ENCODE data around the gene SEPHS1.

DNA sequence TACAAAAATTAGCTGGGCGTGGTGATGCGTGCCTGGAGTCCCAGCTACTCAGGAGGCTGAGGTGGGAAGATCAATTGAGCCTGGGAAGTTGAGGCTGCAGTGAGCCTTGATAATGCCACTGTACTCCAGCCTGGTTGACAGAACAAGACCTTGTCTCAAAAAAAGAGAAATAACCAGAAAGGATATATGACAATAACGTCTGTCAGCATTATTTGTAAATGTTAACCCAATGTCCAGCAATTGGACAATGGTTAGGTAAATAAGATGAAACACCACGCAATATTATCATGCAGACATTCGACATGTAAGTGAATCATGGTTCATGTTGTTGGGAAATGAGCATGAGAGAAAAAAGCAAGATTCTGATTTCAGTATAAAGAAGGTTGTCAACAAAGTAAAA is 44.6 kb upstream of the SEPHS1 start:
- TF ChIP-seq POLR2A (IDR thresholded peaks at IDR 0.05): no peak
- no peak for TF ChIP-seq POLR2AphosphoS5 (IDR thresholded peaks at IDR 0.05)
- TF ChIP-seq, protein P1, sequence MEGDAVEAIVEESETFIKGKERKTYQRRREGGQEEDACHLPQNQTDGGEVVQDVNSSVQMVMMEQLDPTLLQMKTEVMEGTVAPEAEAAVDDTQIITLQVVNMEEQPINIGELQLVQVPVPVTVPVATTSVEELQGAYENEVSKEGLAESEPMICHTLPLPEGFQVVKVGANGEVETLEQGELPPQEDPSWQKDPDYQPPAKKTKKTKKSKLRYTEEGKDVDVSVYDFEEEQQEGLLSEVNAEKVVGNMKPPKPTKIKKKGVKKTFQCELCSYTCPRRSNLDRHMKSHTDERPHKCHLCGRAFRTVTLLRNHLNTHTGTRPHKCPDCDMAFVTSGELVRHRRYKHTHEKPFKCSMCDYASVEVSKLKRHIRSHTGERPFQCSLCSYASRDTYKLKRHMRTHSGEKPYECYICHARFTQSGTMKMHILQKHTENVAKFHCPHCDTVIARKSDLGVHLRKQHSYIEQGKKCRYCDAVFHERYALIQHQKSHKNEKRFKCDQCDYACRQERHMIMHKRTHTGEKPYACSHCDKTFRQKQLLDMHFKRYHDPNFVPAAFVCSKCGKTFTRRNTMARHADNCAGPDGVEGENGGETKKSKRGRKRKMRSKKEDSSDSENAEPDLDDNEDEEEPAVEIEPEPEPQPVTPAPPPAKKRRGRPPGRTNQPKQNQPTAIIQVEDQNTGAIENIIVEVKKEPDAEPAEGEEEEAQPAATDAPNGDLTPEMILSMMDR (IDR thresholded peaks at IDR 0.05): no peak

All from sigmoid colon (tissue), 4 donors.